DMS 273 (cell line): ENCODE measurements around the gene FAM161A.
"Not testable (repeated sequence)": the region's sequence is repeated elsewhere in the genome, so short reads cannot be mapped to it uniquely, and the experiment has no call there.

ENCODE experiments used
- DNase-seq: peaks from one replicate; lab custom pipeline; 2025; ENCODE audit not compliant: unreplicated experiment; lab: John Stamatoyannopoulos, UW

FAM161A gene

GRCh38 chr2:61853847-61854563 is at the start of gene FAM161A:
Gene FAM161A, minus strand, starts transcription at chr2:61854060. Its CDS starts 19 bp downstream, at chr2:61854041.
- DNase-seq = peak; percentile 95

GRCh38 chr2:61900281-61900680 is 46.4 kb upstream of the FAM161A start:
- no peak for DNase-seq

GRCh38 chr2:61898810-61899209 is 45.0 kb upstream of the FAM161A start:
- DNase-seq = peak; percentile 56

- peak; percentile 94 for DNase-seq
Measured at GRCh38 chr2:61888267-61889055, 34.6 kb upstream of the FAM161A start, which contains the start of gene CCT4. Gene CCT4, minus strand, starts transcription at chr2:61888656. Its CDS starts 149 bp downstream, at chr2:61888507.

- DNase-seq = peak; percentile 64
Measured at GRCh38 chr2:61887717-61888266, 33.9 kb upstream of the FAM161A start.

GRCh38 chr2:61885896-61886603 is 32.2 kb upstream of the FAM161A start:
- no peak for DNase-seq

GRCh38 chr2:61882850-61883249 is 29.0 kb upstream of the FAM161A start:
- no peak for DNase-seq

- not testable (repeated sequence) for DNase-seq
Measured at GRCh38 chr2:61879351-61879750, 25.5 kb upstream of the FAM161A start.

- DNase-seq = no peak
Measured at GRCh38 chr2:61878761-61879160, 24.9 kb upstream of the FAM161A start.

GRCh38 chr2:61877571-61878245 is 23.8 kb upstream of the FAM161A start:
- no peak for DNase-seq

- no peak for DNase-seq
Measured at GRCh38 chr2:61876400-61876799, 22.5 kb upstream of the FAM161A start.

GRCh38 chr2:61866482-61867089 is 12.7 kb upstream of the FAM161A start:
- not testable (repeated sequence) for DNase-seq

GRCh38 chr2:61862085-61862484 is 8.2 kb upstream of the FAM161A start:
- no peak for DNase-seq

GRCh38 chr2:61857224-61857623 is 3.4 kb upstream of the FAM161A start:
- no peak for DNase-seq

- no peak for DNase-seq
Measured at GRCh38 chr2:61855318-61855613, 1.4 kb upstream of the FAM161A start.

GRCh38 chr2:61854564-61855317 is 881 bp upstream of the FAM161A start:
- peak; percentile 99 for DNase-seq

GRCh38 chr2:61853086-61853846 is 594 bp downstream of the FAM161A start:
- peak; percentile 92 for DNase-seq

GRCh38 chr2:61851270-61851669 is 2.6 kb downstream of the FAM161A start:
- not testable (repeated sequence) for DNase-seq

GRCh38 chr2:61845320-61845719 is 8.5 kb downstream of the FAM161A start:
- no peak for DNase-seq
